SK-N-MC (cell line): ENCODE data around the gene LRRC4C.

Experiments
- EZH2 ChIP-seq: fragments of 200-600 bp; sonication (generic); IDR thresholded peaks from one replicate; pipeline ENCODE4 v1.6.1; 2017; ENCODE audit warnings: antibody characterized with exemption
- POLR2AphosphoS5 ChIP-seq: IDR thresholded peaks from 2 replicates; pipeline ENCODE4 v1.6.1; 2012; ENCODE audit warnings: mild to moderate bottlenecking, low read depth, low read length, borderline replicate concordance

GRCh38 chr11:40207416-40207815, 1252.0 kb downstream of the LRRC4C start:
- TF ChIP-seq EZH2 (no peak), POLR2AphosphoS5 (no peak)
